K562 (cell line): ENCODE results near the gene CXCL13.

ENCODE experiments used
- CREB1 ChIP-seq, 2 experiments: sonication (generic) in 1 of 2; formaldehyde crosslinking in 1 of 2; IDR thresholded peaks; 2 replicates each; pipeline versions ENCODE4 v1.6.1 to v1.8.0; 2012 to 2022; ENCODE audit warnings: inconsistent platforms in 1 of 2, mild to moderate bottlenecking in 1 of 2, missing genetic modification reagents in 1 of 2, moderate library complexity in 1 of 2
- EZH2 ChIP-seq: IDR thresholded peaks from 2 replicates; pipeline ENCODE4 v1.6.1; 2012; ENCODE audit warnings: low read depth, mild to moderate bottlenecking, inconsistent platforms, low read length, borderline replicate concordance
- FOXK2 ChIP-seq, 2 experiments: fragments of 450-650 bp; IDR thresholded peaks in 1 of 2; conservative IDR thresholded peaks in 1 of 2; 2 replicates each; pipeline ENCODE4 v1.6.1; 2016; ENCODE audit warnings: low read depth in 2 of 2, mild to moderate bottlenecking in 1 of 2
- HDAC6 ChIP-seq: IDR thresholded peaks from 2 replicates; pipeline ENCODE4 v1.6.1; 2012; ENCODE audit warnings: low read depth, mild to moderate bottlenecking, control low read depth, inconsistent platforms, low read length, moderate library complexity
- KAT7 ChIP-seq: sonication (generic); formaldehyde crosslinking; IDR thresholded peaks from 2 replicates; pipeline ENCODE4 v1.8.0; 2022; ENCODE audit warnings: missing genetic modification reagents, mild to moderate bottlenecking, borderline replicate concordance
- NFE2 ChIP-seq: IDR thresholded peaks from 2 replicates; pipeline ENCODE4 v1.6.1; 2014; ENCODE audit warnings: antibody characterized with exemption, low read depth
- PHF21A ChIP-seq: fragments of 450-650 bp; IDR thresholded peaks from 2 replicates; pipeline ENCODE4 v1.6.1; 2017; ENCODE audit warnings: low read depth, borderline replicate concordance
- SIN3B ChIP-seq: fragments of 450-650 bp; IDR thresholded peaks from 2 replicates; pipeline ENCODE4 v1.6.1; 2017; ENCODE audit warnings: low read depth, mild to moderate bottlenecking, moderate library complexity
- SMC3 ChIP-seq: conservative IDR thresholded peaks from 2 replicates; pipeline ENCODE4 v1.6.1; 2011; ENCODE audit warnings: low read depth, low read length, improper control_type of control experiment; ENCODE audit not compliant: insufficient read depth
- TF ChIP-seq, protein P1 (sequence below), 3 experiments: IDR thresholded peaks in 2 of 3; conservative IDR thresholded peaks in 1 of 3; 2 replicates each; pipeline ENCODE4 v1.5.1; 2011 to 2012; ENCODE audit warnings: low read length in 3 of 3, mild to moderate bottlenecking in 3 of 3, control low read depth in 2 of 3, improper control_type of control experiment in 1 of 3, inconsistent platforms in 1 of 3, low read depth in 1 of 3, mixed read lengths in 1 of 3, moderate library complexity in 1 of 3; ENCODE audit not compliant: insufficient read depth in 2 of 3
- TF ChIP-seq, protein P2 (sequence below): fragments of 250-450 bp; sonication (Bioruptor Pico); IDR thresholded peaks from 2 replicates; pipeline ENCODE4 v1.5.0; 2022; ENCODE audit warnings: mild to moderate bottlenecking
- TF ChIP-seq, protein P3 (sequence below), 2 experiments: fragments of 450-650 bp in 1 of 2; sonication (generic) in 1 of 2; formaldehyde crosslinking in 1 of 2; IDR thresholded peaks in 1 of 2; conservative IDR thresholded peaks in 1 of 2; 2 replicates each; pipeline versions ENCODE4 v1.6.1 to v1.8.1; 2016 to 2023; ENCODE audit warnings: mild to moderate bottlenecking in 2 of 2, moderate library complexity in 2 of 2, inconsistent platforms in 1 of 2, missing genetic modification reagents in 1 of 2

DNA sequence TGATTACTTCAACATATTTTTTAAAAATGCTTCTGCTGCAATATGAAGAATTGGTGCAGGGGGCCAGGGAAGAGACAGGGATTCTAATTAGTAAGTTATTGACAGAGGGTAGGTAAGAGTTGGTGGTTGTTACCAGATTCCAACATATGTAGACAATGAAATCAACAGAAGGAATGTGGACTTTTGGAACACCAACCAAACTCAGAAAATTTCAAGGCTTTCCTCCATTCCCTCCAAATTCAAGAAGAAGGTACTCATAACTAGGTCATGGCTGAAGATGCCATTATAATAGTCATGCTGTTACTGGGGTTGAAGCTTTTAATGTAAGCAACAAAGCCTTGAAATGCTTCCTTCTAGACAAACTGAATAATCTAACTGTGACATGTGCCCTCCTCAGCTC is 22.9 kb upstream of the CXCL13 start:
- TF ChIP-seq PHF21A (no peak), FOXK2 (conservative IDR thresholded peaks at IDR 0.05 in 1 of 2, IDR thresholded peaks at IDR 0.05 in 1 of 2; ENCODE audit: low read depth in 2 of 2) (no peak), KAT7 (CRISPR knock-in tag) (no peak), EZH2 (no peak), CREB1 (IDR thresholded peaks at IDR 0.05) (no peak), CREB1 (CRISPR knock-in tag; IDR thresholded peaks at IDR 0.05) (no peak), SIN3B (no peak), HDAC6 (no peak), SMC3 (no peak), NFE2 (no peak)
- TF ChIP-seq, protein P1, sequence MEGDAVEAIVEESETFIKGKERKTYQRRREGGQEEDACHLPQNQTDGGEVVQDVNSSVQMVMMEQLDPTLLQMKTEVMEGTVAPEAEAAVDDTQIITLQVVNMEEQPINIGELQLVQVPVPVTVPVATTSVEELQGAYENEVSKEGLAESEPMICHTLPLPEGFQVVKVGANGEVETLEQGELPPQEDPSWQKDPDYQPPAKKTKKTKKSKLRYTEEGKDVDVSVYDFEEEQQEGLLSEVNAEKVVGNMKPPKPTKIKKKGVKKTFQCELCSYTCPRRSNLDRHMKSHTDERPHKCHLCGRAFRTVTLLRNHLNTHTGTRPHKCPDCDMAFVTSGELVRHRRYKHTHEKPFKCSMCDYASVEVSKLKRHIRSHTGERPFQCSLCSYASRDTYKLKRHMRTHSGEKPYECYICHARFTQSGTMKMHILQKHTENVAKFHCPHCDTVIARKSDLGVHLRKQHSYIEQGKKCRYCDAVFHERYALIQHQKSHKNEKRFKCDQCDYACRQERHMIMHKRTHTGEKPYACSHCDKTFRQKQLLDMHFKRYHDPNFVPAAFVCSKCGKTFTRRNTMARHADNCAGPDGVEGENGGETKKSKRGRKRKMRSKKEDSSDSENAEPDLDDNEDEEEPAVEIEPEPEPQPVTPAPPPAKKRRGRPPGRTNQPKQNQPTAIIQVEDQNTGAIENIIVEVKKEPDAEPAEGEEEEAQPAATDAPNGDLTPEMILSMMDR (IDR thresholded peaks at IDR 0.05 in 2 of 3, conservative IDR thresholded peaks at IDR 0.05 in 1 of 3; ENCODE audit: insufficient read depth in 2 of 3, low read depth in 1 of 3, low read length in 3 of 3), result no peak
- TF ChIP-seq, protein P2, sequence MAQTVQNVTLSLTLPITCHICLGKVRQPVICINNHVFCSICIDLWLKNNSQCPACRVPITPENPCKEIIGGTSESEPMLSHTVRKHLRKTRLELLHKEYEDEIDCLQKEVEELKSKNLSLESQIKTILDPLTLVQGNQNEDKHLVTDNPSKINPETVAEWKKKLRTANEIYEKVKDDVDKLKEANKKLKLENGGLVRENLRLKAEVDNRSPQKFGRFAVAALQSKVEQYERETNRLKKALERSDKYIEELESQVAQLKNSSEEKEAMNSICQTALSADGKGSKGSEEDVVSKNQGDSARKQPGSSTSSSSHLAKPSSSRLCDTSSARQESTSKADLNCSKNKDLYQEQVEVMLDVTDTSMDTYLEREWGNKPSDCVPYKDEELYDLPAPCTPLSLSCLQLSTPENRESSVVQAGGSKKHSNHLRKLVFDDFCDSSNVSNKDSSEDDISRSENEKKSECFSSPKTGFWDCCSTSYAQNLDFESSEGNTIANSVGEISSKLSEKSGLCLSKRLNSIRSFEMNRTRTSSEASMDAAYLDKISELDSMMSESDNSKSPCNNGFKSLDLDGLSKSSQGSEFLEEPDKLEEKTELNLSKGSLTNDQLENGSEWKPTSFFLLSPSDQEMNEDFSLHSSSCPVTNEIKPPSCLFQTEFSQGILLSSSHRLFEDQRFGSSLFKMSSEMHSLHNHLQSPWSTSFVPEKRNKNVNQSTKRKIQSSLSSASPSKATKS, result no peak
- TF ChIP-seq, protein P3, sequence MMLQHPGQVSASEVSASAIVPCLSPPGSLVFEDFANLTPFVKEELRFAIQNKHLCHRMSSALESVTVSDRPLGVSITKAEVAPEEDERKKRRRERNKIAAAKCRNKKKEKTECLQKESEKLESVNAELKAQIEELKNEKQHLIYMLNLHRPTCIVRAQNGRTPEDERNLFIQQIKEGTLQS (IDR thresholded peaks at IDR 0.05), result no peak
- TF ChIP-seq, protein P3 (CRISPR knock-in tag; conservative IDR thresholded peaks at IDR 0.05), result no peak
